ENCODE results near the gene HIVEP1. TPM values are rescaled to one million over a fixed set of nuclear protein-coding genes. Genes with fewer than 3 reads are reported as not detected.

Gene HIVEP1
- total and polyA plus RNA-seq, 2 donors from 2014 or later: 3.6 to 30.4 TPM

DNA sequence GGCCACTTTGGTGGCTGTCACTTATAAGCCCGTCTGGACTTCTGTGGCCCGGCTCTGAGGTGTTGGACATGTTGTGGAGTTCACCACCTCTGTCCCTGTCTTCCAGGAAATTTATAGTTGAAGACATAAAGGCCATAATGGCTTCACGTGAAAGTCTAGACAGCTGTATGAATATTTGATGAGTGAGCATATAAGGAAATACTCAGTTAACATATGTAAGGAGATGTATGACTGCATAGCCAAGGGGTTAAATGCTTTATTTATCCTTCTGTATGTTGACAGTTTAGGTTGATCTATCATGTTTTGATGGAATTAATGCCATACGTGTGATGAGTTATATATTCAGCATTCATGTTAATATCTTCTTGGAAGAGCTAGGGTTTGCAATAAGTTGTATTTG is 16.1 kb downstream of the HIVEP1 start:
- TF ChIP-seq, protein P1, sequence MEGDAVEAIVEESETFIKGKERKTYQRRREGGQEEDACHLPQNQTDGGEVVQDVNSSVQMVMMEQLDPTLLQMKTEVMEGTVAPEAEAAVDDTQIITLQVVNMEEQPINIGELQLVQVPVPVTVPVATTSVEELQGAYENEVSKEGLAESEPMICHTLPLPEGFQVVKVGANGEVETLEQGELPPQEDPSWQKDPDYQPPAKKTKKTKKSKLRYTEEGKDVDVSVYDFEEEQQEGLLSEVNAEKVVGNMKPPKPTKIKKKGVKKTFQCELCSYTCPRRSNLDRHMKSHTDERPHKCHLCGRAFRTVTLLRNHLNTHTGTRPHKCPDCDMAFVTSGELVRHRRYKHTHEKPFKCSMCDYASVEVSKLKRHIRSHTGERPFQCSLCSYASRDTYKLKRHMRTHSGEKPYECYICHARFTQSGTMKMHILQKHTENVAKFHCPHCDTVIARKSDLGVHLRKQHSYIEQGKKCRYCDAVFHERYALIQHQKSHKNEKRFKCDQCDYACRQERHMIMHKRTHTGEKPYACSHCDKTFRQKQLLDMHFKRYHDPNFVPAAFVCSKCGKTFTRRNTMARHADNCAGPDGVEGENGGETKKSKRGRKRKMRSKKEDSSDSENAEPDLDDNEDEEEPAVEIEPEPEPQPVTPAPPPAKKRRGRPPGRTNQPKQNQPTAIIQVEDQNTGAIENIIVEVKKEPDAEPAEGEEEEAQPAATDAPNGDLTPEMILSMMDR (IDR thresholded peaks at IDR 0.05; ENCODE audit: borderline replicate concordance, extremely low read depth, insufficient read depth): no peak
- intact Hi-C loops (cut with DNase I): no loop called here

DNA sequence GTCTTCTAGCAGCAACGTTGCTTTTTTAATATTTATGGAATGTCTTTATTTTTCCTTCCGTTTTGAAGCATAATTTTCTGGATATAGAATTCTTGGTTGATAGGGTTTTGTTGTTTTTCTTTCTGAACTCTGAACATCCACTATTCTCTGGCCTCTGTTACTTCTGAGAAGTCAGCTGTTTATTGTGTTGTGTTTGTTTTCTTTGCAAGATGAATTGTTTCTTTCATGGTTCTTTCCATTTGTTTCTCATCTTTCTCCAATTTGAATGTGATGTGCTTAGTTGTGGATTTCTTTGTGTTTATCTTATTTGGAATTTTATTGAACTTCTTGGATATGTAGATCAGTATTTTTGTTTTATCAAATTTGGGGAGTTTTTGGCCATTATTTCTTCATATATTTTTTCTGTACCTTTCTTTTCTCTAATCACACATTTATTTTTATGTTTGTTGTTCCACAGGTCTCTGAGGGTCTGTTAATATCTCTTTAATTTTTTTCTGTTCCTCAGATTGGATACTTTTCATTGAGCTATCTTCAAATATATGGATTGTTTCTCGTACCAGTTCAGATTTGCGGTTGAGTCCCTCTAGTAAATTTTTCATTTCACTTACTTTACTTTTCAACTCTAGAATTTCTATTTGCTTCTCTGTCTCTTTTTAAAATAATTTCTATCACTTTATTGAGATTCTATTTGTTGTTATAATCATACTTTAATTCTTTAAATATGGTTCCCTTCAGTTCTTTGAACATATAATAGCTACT is 18.0 kb downstream of the HIVEP1 start:
- Histone ChIP-seq H3K9me3 (ENCODE audit: control insufficient read depth in 2 of 3, insufficient read depth in 1 of 3, low read length in 3 of 3) (peaks cover 0 to 9% (median 0%) of the 10 kb centered on the region in 3 donors), H3K9ac (ENCODE audit: low read length in 3 of 3) (no peak overlapping the region), H3K36me3 (ENCODE audit: control insufficient read depth in 2 of 3, insufficient read depth in 3 of 3, low read length in 3 of 3) (no peaks in the 10 kb centered on the region), H3K27ac (ENCODE audit: low read depth in 2 of 2, low read length in 2 of 2) (no peak overlapping the region), H3K27me3 (ENCODE audit: control insufficient read depth, insufficient read depth, low read length) (no peaks in the 10 kb centered on the region), H3K4me1 (ENCODE audit: control insufficient read depth in 2 of 3, insufficient read depth in 2 of 3, low read depth in 1 of 3, low read length in 3 of 3) (peaks cover 0 to 16% (median 2%) of the 10 kb centered on the region in 3 donors), H3K4me3 (ENCODE audit: low read length in 3 of 3) (no peak overlapping the region)
- intact Hi-C loops (cut with DNase I): no loop called here
- FAIRE-seq (no peak), DNase-seq (no peak)
- TF ChIP-seq, protein P1 (IDR thresholded peaks at IDR 0.05; ENCODE audit: borderline replicate concordance, extremely low read depth, insufficient read depth): no peak

More for the DNA sequence above, 16.1 kb downstream of the HIVEP1 start:
- Histone ChIP-seq H3K4me3 (ENCODE audit: low read length in 3 of 3) (no peak overlapping the region), H3K27me3 (ENCODE audit: control insufficient read depth, insufficient read depth, low read length) (no peaks in the 10 kb centered on the region), H3K27ac (ENCODE audit: low read depth in 2 of 2, low read length in 2 of 2) (no peak overlapping the region), H3K9ac (ENCODE audit: low read length in 3 of 3) (no peak overlapping the region), H3K9me3 (ENCODE audit: control insufficient read depth in 2 of 3, insufficient read depth in 1 of 3, low read length in 3 of 3) (peaks cover 0 to 9% (median 0%) of the 10 kb centered on the region in 3 donors), H3K36me3 (ENCODE audit: control insufficient read depth in 2 of 3, insufficient read depth in 3 of 3, low read length in 3 of 3) (no peaks in the 10 kb centered on the region), H3K4me1 (ENCODE audit: control insufficient read depth in 2 of 3, insufficient read depth in 2 of 3, low read depth in 1 of 3, low read length in 3 of 3) (peaks cover 0 to 1% (median 0%) of the 10 kb centered on the region in 3 donors)
- FAIRE-seq (no peak), DNase-seq (no peak)

DNA sequence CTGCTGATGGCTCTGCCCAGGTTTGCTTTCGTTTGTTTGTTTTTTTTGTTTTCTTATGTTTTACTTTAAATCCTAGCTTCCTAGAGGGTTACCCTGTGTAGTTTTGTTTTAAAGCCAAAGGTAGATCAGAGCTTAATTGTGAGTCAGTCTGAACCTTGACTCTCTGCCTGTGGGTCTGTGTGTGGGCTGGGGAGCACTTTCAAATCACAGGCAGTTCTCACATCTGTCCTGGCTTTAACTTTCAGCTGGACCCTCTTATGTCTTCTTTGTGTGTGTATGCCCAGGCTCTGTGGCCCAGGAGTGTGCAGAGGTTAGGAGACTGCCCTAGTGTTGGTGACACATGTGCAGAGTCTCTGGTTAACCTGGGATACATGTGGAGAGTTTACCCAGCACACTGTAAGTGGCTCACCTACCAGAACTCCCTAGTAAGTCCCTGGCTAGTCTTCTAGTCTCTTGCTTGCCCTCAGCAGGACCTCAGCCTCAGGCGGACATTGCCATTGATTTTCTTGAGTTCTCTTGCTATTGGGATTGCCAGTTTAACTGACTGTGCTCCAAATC is 19.0 kb downstream of the HIVEP1 start:
- no peak overlapping the region for H3K9ac ChIP-seq (ENCODE audit: low read length in 3 of 3)
- peaks cover 0 to 9% (median 0%) of the 10 kb centered on the region in 3 donors for H3K9me3 ChIP-seq (ENCODE audit: control insufficient read depth in 2 of 3, insufficient read depth in 1 of 3, low read length in 3 of 3)
- DNase-seq: no peak
- H3K4me3 ChIP-seq (ENCODE audit: low read length in 3 of 3): no peak overlapping the region
- no peak overlapping the region for H3K27ac ChIP-seq (ENCODE audit: low read depth in 2 of 2, low read length in 2 of 2)
- H3K27me3 ChIP-seq (ENCODE audit: control insufficient read depth, insufficient read depth, low read length): no peaks in the 10 kb centered on the region
- no peak for FAIRE-seq
- H3K36me3 ChIP-seq (ENCODE audit: control insufficient read depth in 2 of 3, insufficient read depth in 3 of 3, low read length in 3 of 3): no peaks in the 10 kb centered on the region
- TF ChIP-seq, protein P1 (IDR thresholded peaks at IDR 0.05; ENCODE audit: borderline replicate concordance, extremely low read depth, insufficient read depth): no peak
- intact Hi-C loops (cut with DNase I): no loop called here
- H3K4me1 ChIP-seq (ENCODE audit: control insufficient read depth in 2 of 3, insufficient read depth in 2 of 3, low read depth in 1 of 3, low read length in 3 of 3): peaks cover 0 to 16% (median 2%) of the 10 kb centered on the region in 3 donors
